ENCODE data around the gene KBTBD3. TPM values are rescaled to one million over a fixed set of nuclear protein-coding genes. Genes with fewer than 3 reads are reported as not detected.

Gene KBTBD3, protein sequence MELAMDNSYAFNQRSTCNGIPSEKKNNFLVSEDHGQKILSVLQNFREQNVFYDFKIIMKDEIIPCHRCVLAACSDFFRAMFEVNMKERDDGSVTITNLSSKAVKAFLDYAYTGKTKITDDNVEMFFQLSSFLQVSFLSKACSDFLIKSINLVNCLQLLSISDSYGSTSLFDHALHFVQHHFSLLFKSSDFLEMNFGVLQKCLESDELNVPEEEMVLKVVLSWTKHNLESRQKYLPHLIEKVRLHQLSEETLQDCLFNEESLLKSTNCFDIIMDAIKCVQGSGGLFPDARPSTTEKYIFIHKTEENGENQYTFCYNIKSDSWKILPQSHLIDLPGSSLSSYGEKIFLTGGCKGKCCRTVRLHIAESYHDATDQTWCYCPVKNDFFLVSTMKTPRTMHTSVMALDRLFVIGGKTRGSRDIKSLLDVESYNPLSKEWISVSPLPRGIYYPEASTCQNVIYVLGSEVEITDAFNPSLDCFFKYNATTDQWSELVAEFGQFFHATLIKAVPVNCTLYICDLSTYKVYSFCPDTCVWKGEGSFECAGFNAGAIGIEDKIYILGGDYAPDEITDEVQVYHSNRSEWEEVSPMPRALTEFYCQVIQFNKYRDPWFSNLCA
- polyA plus RNA-seq (ENCODE audit: insufficient read length in 4 of 4), result 10 to 100 TPM; 10.3 to 12.4 (median 11.8) TPM

DNA sequence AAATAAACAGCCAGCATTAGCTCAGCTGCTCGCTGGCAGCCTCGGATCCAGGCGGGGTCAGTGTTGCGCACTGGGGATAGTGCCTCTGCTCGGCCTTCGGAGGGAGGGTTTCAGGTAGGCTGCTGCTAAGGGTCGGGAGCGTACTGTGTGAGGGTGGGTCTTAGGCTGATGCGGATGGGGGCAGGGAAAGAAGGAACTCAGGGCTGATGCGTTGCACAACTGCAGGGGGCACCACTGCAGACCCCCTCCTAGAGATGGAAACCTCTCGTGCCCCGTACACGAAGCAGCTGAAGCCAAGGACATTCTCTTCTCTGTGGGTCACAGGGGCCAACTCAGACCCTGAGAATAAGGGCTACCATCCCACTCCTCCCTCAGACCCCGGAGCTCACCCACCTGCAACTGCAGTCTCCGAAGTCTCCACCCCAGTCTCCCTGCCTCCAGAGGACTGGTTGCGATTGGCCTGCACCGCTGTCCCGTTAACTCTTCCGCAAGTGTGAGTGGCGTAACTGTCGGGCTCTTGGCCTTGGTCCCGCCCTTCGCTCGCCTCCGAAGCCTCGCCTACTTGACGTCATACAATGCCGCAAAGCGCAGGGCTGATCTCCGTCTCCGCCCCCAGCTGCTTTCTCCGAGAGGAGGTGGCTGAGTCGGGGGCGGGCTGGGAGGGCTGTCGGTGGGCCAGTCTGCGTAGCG, at the start of gene KBTBD3:
TSS of gene KBTBD3 (minus strand) at position 429 of the 690 bp plus-strand sequence. CDS start 18,250 bp downstream, outside the sequence.
- DNase-seq (ENCODE audit: low read depth in 4 of 4, low spot score in 3 of 4), result peak; percentile 99

DNA sequence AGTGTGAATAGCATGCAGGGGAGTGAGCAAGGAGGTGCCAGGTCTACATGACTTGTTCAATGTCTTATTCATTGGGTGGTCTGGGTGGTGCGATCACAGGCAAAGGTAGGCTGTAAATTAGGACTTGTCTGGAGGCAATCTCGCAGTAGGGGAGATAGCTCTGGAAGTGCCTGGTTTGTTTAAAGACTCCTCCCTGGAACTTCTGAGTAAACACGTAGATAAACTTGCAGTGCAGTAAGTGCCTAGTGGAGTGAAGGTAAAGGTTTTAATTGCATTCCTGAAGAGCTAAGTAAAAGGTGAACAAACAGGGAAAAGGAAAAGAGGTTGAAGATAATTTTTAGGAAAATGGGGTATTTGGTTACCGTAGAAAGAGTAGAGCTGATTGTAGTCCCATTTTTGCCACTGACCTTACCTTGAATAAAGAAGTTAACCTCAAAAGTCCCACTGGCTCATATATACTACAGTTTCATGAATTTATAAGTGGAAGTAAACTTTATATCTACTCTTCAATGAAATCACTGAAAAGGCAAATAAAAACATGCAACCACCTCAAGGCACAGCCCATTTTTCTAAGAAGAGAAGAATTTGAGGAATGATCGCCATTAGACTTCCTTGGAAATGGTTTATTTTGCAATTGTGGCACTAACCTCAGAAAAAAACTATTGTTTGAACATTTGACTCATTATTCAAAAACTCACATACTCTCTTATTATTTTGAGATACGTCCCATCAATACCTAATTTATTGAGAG, 44.6 kb upstream of the KBTBD3 start:
- DNase-seq (ENCODE audit: low read depth in 4 of 4, low spot score in 3 of 4), result no peak

DNA sequence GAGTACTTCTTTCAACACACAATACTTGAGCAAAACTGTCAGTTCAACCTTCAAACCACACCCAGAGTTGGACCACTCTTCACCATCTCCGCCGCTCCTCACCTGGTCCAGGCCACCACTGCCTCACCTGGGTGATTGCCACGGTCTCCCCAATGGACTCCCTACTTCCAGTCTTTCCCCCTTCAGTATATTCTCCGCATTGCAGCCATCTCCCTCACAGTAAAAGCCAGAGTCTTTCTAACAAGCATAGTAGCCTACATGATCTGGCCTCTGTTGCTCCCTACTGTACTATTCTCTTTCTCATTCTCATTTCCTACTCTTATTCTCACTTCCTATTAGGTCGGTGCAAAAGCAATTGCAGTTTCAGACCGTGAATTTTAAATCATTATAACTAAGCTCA, 28.8 kb upstream of the KBTBD3 start:
- DNase-seq (ENCODE audit: low read depth in 4 of 4, low spot score in 3 of 4), result no peak

DNA sequence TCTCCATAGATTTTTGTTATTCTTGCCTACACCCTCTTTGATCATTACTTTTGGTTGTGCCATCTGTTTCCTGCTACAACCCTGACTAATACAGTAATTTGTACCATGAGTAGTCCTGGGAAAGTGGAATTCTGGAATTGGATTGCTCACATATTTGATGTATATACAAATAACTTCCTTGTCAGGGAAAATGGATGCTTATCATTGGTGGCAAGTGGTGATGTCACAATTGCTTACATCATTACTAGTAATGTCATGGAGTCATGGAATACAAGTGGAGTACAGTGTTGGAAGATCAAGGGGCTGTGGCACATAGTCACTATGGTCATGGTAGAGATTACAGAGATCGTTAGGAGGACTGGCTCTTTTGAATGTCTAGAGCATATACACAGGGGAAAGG, 24.7 kb upstream of the KBTBD3 start:
- no peak for DNase-seq (ENCODE audit: low read depth in 4 of 4, low spot score in 3 of 4)

DNA sequence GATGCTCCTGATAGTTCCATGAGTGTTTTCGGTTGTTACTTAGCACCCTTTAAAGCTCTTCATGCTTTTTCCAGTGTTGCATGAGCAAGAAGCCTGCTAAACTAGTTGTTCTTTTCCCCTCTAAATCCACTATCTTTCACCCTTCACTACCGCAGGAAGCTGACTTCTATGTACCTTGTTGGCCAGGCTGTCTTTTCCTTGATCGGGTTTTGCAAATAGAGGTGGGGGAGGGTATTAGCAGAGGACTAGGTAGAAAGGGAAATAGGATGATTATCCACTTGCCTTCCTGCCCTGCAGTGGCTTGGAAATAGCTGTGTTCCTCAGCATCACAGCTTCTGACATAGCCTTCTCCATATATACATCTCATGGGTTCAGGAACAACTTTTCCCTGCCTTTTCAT, 24.2 kb upstream of the KBTBD3 start:
- DNase-seq (ENCODE audit: low read depth in 4 of 4, low spot score in 3 of 4), result no peak

DNA sequence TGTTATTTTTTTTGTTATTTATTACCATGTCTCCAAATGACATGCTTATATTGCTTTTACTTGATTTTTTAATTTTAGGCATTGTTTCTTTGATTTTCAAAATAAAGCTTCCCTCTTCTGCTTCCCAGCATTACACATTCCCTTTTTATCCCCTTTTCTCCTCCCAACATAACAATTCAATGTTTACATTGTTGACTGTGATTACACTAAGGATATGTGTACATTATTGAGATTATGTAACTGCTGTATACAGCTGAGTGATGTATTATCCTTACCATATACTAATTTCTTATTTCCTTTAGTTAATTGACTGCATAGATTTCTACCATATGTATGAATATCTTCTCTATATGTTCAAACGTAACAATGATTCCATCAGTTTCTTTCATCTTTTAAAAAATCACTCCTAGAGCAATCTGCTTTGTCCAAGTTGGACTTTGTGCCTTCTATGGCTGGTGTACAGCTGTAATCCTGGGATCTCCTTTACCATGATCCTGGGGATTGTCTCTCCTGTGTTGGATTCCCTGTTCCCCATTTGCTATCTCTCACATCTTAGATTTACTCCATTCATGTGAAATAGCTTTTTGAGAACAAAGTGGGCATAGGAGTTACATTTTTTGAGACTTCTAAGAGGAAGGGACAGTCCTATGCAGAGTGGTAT, 21.9 kb upstream of the KBTBD3 start:
- DNase-seq (ENCODE audit: low read depth in 4 of 4, low spot score in 3 of 4), result no peak

DNA sequence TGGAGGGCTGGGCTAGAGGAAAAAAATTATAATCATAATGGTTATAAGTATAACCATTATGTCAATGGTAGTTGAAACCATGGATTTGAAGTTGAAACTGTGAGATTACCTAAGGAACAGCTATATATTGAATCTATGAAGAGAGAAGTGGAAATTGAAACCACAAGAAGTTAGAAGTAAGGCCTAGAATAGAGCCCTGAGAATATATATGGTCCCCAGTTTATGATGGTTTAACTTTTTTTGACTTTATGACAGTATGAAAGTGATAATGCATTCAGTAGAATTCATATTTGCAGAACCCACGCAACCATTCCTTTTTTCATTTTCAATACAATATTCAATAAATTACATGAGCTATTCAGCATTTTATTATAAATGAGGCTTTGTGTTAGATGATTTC, 15.3 kb upstream of the KBTBD3 start:
- DNase-seq (ENCODE audit: low read depth in 4 of 4, low spot score in 3 of 4), result no peak

DNA sequence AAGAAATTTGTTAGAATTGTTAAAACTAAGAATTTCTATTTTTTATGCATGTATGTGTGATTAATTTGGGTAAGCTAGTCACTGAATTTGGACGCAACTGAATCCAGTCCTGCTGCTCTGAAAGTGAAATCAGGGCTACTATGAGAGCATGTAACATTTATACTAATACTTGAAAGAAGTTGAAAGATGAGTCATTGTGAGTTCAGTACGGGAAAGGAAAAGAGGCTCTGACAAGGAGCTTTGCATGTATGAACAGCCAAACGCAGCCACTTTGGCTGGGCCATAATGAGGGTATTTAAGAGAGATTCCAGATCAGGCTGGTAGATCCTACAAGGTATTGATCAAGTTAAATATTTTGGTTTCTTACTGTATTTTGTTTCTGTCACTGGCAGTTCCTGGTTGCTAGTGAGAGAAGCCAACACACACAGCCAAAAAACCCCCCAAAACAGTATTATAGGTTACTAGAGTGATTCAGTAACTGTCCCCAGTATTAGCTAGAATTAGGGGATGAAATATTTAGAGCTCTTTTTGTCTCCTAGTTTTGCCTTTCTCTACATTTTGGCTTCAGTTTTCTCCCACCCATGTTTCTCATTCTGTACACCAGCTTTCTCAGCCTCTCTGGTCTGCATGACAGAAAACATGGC, 14.5 kb upstream of the KBTBD3 start:
- DNase-seq (ENCODE audit: low read depth in 4 of 4, low spot score in 3 of 4), result no peak

DNA sequence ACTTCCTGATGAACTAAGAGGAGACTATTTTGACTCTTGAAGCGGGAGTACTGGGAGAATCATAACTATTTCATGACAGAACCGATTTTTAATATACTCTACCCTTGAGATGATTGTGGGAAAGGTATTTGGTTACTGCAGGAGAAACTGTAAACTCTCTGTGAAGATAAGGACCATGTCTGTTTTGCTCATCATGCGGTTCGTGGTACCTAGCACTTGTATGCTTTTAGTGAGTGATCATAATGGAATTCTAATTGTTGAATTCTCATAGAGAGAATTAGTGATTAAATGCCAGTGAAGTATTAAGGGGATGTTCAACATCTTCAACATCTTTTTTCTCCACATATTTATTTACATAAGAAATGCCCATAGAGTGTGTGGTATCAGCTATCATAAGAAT, 11.7 kb upstream of the KBTBD3 start:
- no peak for DNase-seq (ENCODE audit: low read depth in 4 of 4, low spot score in 3 of 4)

DNA sequence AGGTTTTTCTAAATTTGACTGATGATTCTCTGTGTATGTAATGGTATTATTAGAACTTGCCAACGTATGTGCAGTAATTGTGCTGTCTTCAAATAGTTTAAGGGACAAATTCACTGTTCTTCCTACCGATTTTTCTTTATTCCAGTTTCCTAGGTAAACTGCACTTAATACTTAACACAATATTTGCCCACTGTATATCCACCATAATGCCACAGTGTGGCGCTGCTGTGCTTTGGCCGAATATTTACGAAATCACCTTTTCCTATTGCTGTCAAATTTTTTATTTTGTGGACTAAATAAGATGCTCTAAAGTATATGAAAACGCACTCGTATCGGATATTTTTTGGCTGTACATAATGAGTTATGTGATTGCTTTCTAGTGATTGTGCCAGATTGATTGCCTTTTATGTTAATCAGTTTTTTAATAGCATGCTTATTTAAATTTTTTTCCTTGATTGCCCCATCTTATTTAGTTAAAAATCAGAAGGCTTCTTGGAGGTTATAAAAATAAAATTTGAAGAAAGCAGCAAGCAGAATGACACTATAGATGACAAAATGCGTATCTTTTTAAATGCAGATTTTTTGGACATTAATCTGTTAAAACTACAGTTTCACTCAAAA, 10.8 kb upstream of the KBTBD3 start:
- peak in 2 of 4 donors; percentile 23 to 39 for DNase-seq (ENCODE audit: low read depth in 4 of 4, low spot score in 3 of 4)

DNA sequence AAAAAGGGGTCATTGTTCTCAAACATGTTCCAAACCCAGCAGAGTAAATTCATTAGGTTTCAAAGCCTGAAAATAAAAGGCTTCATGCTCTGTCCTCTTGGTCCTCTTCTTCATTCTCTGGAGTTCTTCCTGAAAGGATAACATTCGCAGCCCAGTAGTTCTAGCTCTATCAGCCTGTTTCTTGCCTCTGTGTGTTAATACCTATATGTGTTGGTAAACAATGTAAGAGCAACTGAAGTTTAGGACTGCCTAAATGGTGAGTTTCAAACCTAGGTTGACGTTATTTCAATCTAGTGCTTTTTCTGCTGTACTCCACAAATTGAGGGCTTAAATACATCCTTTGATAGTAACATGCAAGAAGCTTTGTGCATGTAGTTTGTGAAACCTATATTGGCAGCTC, 9.7 kb upstream of the KBTBD3 start:
- DNase-seq (ENCODE audit: low read depth in 4 of 4, low spot score in 3 of 4), result no peak

DNA sequence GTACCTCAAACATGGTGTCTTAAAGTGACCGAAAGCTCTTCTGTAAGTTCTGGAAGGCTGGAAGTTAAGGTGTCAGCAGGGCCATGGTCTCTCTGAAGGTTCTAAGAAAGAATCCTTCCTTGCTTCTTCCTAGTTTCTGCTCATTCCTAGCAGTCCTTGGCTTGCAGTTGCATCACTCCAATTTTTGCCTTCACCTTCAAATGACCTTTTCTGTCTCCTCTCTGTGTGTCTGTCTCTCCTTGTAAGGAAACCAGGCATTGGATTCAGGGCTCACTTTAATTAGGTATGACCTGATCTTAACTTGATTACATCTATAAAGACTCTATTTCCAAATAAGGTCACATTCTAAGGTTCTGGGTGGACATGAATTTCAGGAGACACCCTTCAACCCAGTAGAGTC, 9.0 kb upstream of the KBTBD3 start:
- DNase-seq (ENCODE audit: low read depth in 4 of 4, low spot score in 3 of 4), result no peak

DNA sequence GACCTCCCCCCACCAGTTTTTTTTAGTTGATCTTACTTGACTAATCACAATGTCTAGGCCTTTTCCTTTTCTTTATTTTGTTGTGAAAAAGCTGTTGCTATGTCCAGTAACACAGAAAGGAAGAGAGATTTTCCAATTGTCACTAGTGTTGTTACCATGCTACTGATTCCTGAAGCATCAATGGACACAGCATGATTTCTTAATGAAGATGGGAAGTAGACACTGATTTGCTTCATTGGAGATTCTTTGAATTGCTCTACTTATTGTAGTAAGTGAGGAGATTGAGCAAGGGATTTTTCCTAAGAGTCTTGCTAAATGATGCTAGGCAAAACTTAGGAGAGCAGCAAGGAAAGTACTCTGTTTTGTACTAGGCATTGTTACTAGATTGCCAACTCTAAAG, 4.9 kb upstream of the KBTBD3 start:
- no peak for DNase-seq (ENCODE audit: low read depth in 4 of 4, low spot score in 3 of 4)

DNA sequence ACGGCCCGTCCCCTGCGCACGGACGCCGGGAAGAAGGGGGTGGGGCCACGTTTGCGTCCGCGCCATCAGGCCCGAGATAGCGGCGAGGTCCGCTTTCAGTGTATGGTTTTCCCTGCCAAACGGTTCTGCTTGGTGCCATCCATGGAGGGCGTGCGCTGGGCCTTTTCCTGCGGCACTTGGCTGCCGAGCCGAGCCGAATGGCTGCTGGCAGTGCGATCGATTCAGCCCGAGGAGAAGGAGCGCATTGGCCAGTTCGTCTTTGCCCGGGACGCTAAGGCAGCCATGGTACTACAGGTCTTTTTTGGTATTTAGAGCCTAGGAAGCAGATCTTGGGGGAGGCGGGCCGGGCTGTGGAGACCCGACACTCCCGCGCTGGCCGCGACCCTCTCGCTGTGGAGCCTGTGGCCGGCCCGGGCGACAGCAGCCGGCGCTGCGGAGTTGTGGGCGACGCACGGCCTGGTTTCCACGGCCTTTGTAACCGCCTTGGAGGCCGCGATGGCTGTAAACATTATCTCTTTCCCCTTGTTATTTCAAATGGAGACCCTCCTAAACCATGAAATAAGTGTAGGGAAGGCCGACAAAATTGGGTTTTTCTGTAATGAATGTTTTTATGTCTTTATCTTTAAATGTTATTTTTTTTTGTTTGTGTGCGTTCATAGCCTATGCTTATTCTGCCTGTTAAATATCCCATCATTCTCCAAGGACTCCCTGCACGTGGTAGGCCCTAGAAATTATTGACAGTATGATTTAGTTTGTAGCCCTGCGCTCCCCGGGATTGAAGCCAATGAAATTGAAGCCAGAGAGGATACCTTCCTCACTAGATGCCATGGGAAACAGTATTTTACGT, 685 bp upstream of the KBTBD3 start, which contains the start of gene AASDHPPT:
TSS of gene AASDHPPT (plus strand) at position 54 of the 847 bp plus-strand sequence. CDS start at position 103, 49 bp downstream.
- peak in 3 of 4 donors; percentile 32 to 50 (median 38) for DNase-seq (ENCODE audit: low read depth in 4 of 4, low spot score in 3 of 4)

DNA sequence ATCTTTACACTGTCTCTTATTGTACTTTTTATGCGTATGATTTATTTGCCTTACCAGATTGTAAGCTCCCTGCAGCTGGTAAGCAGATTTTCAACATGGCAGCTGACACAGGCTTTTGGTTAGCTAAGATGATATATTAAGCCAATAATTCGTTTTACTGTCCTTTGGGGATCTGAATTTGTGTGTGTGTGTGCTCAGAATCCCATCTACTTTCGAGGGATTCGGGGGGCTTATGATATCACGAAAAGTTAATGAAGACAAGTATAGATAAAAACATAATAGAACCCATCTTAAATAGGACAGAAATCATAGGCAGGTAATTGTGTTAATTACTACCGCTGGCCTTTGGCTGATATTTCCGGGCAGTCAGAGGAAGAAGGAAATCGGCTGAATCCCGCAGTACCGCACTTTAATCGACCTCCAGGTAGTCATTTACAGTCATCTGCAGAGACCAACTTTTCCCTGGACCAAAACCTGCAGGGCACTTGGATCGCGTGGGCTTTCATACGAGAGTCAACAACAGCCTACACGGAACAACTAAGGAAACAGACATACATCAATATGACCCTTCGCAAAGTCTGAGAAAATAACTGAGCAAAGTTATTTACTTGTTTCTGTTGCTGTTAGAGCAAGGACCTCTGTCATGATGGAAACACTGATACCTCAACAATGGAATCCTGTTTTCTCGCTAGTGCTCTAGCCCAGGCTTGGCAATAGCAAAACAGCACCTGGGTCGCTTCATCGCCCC, 802 bp downstream of the KBTBD3 start:
- no peak for DNase-seq (ENCODE audit: low read depth in 4 of 4, low spot score in 3 of 4)

DNA sequence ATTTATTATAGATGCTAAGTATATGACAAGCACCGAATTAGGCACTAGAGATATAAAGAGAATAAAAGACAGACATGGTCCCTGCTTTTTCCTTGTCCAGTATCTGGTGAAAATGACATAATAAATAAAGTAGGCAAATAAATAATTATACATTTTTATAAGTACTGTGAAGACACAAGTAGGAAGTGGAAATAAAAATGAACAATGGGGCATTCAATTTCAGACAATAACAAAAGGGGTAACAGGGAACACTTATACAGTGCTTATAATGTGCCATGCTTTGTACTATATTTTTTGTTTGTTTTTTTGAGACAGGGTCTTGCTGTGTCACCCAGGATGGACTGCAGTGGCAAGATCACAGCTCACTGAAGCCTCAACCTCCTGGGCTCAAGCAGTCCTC, 4.3 kb downstream of the KBTBD3 start:
- no peak for DNase-seq (ENCODE audit: low read depth in 4 of 4, low spot score in 3 of 4)

DNA sequence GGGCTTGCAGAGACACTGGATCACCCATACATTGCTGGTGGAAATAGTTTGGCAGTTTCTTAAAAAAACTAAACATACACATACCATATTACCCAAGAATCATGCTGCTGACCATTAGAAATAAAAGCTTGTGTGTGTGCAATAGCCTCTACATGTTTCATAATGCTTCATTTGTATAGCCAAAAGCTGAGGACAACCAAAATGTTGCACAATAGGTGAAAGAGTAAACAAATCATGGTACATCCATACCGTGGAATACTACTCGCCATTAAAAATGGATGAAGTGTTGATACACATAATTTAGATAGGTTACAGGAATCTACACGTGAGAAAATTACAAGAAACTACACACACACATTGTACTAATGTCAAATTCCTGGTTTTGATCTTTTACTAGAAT, 6.5 kb downstream of the KBTBD3 start:
- DNase-seq (ENCODE audit: low read depth in 4 of 4, low spot score in 3 of 4), result no peak

DNA sequence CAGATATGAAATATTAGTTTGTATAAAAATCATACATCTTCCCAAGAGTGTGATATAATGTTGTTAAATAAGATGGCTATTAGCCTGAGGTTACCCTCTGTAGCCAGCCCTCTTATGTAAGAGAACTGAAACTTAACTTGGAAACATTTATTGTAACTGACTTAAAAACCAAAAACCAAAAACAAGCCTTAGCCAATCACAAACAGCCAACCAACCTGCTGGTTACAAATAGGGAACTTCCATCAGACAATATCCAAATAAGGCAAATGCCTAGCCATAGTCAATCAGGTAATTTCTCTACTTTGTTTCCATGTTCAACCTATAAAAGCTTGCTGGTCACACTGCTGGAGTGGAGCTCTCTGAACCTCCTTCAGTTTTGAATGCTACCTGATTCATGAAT, 14.1 kb downstream of the KBTBD3 start:
- no peak for DNase-seq (ENCODE audit: low read depth in 4 of 4, low spot score in 3 of 4)

Data from right renal pelvis (tissue), 4 donors.